PC-3 (cell line): ENCODE results near the gene PSME4. TPM values are rescaled to one million over a fixed set of nuclear protein-coding genes. Genes with fewer than 3 reads are reported as not detected.
"Not testable (repeated sequence)": the region's sequence is repeated elsewhere in the genome, so short reads cannot be mapped to it uniquely, and the experiment has no call there.

Source experiments
- ATAC-seq: fragments of 200-7000 bp; cut with Tn5 transposase; 2 replicates; pipeline ENCODE4 v1.9.1; 2020; ENCODE audit warnings: mild to moderate bottlenecking, moderate library complexity
- BruUV-seq: library from RNA; stranded (reverse); fragments of 400-500 nt; replicated peaks from 2 replicates; lab custom pipeline; 2021; lab: Mats Ljungman, UMichigan
- CTCF ChIA-PET: fragments of 300-600 bp; sonication (Branson Sonifier 250); formaldehyde crosslinking; loops from one replicate; lab custom pipeline; 2022; ENCODE audit warnings: antibody characterized with exemption; lab: Charles Lee
- POLR2A ChIA-PET: fragments of 300-600 bp; sonication (Branson Sonifier 250); formaldehyde crosslinking; loops from one replicate; lab custom pipeline; 2022; ENCODE audit warnings: antibody characterized with exemption; ENCODE audit not compliant: unreplicated experiment; lab: Charles Lee
- DNase-seq: peaks from one replicate; pipeline ENCODE4 v3.0.0-alpha.2; 2015
- H2AFZ ChIP-seq: fragments of 300-600 bp; sonication (generic); 2 replicates; pipeline ENCODE4 v1.6.0; 2016; ENCODE audit warnings: antibody characterized with exemption, low read length
- H3F3A ChIP-seq: fragments of 300-600 bp; sonication (generic); one replicate; pipeline ENCODE4 v1.6.0; 2017; ENCODE audit warnings: antibody characterized with exemption, low read length, control low read depth, mild to moderate bottlenecking; ENCODE audit not compliant: unreplicated experiment
- H3K27ac ChIP-seq: fragments of 300-600 bp; sonication (generic); 2 replicates; pipeline ENCODE4 v1.5.1; 2016; ENCODE audit warnings: mild to moderate bottlenecking, low read length
- H3K27me3 ChIP-seq: fragments of 300-600 bp; sonication (generic); 2 replicates; pipeline ENCODE4 v1.6.1; 2016; ENCODE audit warnings: low read length, mixed read lengths
- H3K36me3 ChIP-seq: fragments of 300-600 bp; sonication (generic); 2 replicates; pipeline ENCODE4 v1.6.1; 2016; ENCODE audit warnings: low read depth, mixed run types, low read length, mixed read lengths
- H3K4me1 ChIP-seq: fragments of 300-600 bp; sonication (generic); 2 replicates; pipeline ENCODE4 v1.5.1; 2016; ENCODE audit warnings: low read length; ENCODE audit not compliant: insufficient read depth
- H3K4me2 ChIP-seq: fragments of 300-600 bp; sonication (generic); 2 replicates; pipeline ENCODE4 v1.6.0; 2016; ENCODE audit warnings: low read length
- H3K4me3 ChIP-seq: fragments of 300-600 bp; sonication (generic); 2 replicates; pipeline ENCODE4 v1.5.1; 2016; ENCODE audit warnings: mild to moderate bottlenecking, low read length, mixed read lengths
- H3K79me2 ChIP-seq: fragments of 300-600 bp; sonication (generic); 2 replicates; pipeline ENCODE4 v1.6.1; 2017; ENCODE audit warnings: low read length, mixed read lengths
- H3K9ac ChIP-seq: fragments of 300-600 bp; sonication (generic); 2 replicates; pipeline ENCODE4 v1.6.0; 2016; ENCODE audit warnings: mild to moderate bottlenecking, low read length
- H3K9me2 ChIP-seq: fragments of 300-600 bp; sonication (generic); replicated peaks from 2 replicates; pipeline ENCODE4 v1.6.1; 2016; ENCODE audit warnings: mixed run types, low read length, mixed read lengths
- H3K9me3 ChIP-seq: fragments of 300-600 bp; sonication (generic); 2 replicates; pipeline ENCODE4 v1.6.1; 2016; ENCODE audit warnings: low read length, mixed read lengths
- H4K20me1 ChIP-seq: fragments of 300-600 bp; sonication (generic); 2 replicates; pipeline ENCODE4 v1.6.1; 2016; ENCODE audit warnings: low read length, mixed read lengths
- EZH2 ChIP-seq: fragments of 300-600 bp; sonication (generic); IDR thresholded peaks from one replicate; pipeline ENCODE4 v1.6.1; 2017; ENCODE audit warnings: antibody characterized with exemption, mild to moderate bottlenecking, low read length; ENCODE audit not compliant: unreplicated experiment
- EZH2phosphoT487 ChIP-seq: fragments of 300-600 bp; sonication (generic); IDR thresholded peaks from 2 replicates; pipeline ENCODE4 v1.6.1; 2018; ENCODE audit warnings: mild to moderate bottlenecking, antibody characterized with exemption, low read length, borderline replicate concordance
- intact Hi-C: fragments of 100-400 bp; cut with micrococcal nuclease; formaldehyde crosslinking; loops from 2 replicates; pipeline ENCODE4 v1.9.0; 2023
- total RNA-seq: library from RNA; depleted of rRNA; stranded (reverse); fragments of >200 nt; gene quantifications from 2 replicates; pipeline ENCODE4 v1.2.3, GENCODE V29; 2014
- TF ChIP-seq, protein P1 (sequence below): fragments of 300-600 bp; sonication (generic); conservative IDR thresholded peaks from 2 replicates; pipeline ENCODE4 v1.5.1; 2017; ENCODE audit warnings: antibody characterized with exemption, low read depth, mild to moderate bottlenecking, low read length

The PSME4 gene
- total RNA-seq, 1 experiment from 2014 or later = 54.7 TPM

DNA sequence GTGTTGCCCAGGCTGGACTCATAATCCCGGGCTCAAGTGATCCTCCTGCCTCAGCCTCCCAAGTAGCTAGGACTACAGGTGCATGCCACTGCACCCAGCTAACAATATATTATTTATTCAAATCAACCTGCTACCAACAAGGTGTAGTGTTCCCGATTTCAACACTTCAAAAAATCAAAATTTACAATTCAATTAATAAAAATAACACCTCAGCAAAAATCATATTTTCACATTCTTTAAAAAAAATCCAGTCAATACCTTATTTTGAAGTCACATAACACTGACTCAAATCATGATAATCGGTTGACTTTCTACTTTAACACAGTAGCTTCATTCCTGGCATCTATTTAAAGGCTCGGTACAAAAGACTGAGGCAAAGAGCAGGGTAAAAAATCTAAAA, 118.3 kb downstream of the PSME4 start:
- no peaks in the 10 kb centered on the region for H4K20me1 ChIP-seq
- POLR2A ChIA-PET = no interaction called here
- no peak overlapping the region for H3K27ac ChIP-seq
- CTCF ChIA-PET = no interaction called here
- H2AFZ ChIP-seq = no peak overlapping the region
- no peak for TF ChIP-seq EZH2
- TF ChIP-seq, protein P1, sequence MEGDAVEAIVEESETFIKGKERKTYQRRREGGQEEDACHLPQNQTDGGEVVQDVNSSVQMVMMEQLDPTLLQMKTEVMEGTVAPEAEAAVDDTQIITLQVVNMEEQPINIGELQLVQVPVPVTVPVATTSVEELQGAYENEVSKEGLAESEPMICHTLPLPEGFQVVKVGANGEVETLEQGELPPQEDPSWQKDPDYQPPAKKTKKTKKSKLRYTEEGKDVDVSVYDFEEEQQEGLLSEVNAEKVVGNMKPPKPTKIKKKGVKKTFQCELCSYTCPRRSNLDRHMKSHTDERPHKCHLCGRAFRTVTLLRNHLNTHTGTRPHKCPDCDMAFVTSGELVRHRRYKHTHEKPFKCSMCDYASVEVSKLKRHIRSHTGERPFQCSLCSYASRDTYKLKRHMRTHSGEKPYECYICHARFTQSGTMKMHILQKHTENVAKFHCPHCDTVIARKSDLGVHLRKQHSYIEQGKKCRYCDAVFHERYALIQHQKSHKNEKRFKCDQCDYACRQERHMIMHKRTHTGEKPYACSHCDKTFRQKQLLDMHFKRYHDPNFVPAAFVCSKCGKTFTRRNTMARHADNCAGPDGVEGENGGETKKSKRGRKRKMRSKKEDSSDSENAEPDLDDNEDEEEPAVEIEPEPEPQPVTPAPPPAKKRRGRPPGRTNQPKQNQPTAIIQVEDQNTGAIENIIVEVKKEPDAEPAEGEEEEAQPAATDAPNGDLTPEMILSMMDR = no peak
- TF ChIP-seq EZH2phosphoT487 = no peak
- intact Hi-C loops = no loop called here
- no TSS peak for BruUV-seq
- no peaks in the 10 kb centered on the region for H3F3A ChIP-seq
- H3K4me1 ChIP-seq = no peaks in the 10 kb centered on the region
- H3K27me3 ChIP-seq = no peaks in the 10 kb centered on the region
- no peak overlapping the region for H3K4me2 ChIP-seq
- no peak overlapping the region for H3K4me3 ChIP-seq
- no peak overlapping the region for H3K9ac ChIP-seq
- ATAC-seq (no peak), DNase-seq (no peak)
- H3K9me2 ChIP-seq = no peaks in the 10 kb centered on the region
- no peaks in the 10 kb centered on the region for H3K36me3 ChIP-seq
- no peaks in the 10 kb centered on the region for H3K9me3 ChIP-seq
- H3K79me2 ChIP-seq = no peaks in the 10 kb centered on the region

DNA sequence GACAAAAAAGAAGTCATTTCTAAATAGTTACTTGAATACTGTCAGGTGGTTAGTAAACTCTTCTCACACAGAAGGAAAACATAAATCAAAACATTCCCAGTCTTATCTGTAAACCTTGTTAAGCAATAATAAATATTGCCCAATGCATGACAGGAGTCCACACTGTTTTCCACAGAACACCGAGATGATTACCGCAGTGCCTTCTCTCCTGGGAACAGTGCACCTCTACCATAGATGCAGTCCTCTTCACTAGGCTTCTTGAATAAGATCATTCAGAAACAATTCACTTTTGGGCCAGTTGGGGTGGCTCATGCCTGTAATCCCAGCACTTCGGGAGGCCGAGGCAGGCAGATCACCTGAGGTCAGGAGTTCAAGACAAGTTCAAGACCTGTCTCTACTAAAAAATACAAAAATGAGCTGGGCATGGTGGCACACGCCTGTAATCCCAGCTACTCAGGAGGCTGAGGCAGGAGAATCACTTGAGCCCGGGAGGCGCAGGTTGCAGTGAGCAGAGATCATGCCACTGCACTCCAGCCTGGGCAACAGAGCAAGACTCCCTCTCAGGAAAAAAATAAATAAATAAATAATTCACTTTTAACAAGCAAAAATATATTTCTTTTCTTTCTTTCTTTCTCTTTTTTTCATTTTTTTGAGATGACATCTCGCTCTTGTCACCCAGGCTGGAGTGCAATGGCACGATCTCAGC, 119.6 kb downstream of the PSME4 start:
- H3K4me2 ChIP-seq, H4K20me1 ChIP-seq, intact Hi-C loops, H3K9ac ChIP-seq, BruUV-seq, H3F3A ChIP-seq, H3K9me2 ChIP-seq, H3K27me3 ChIP-seq, H3K27ac ChIP-seq, H2AFZ ChIP-seq, H3K4me1 ChIP-seq, H3K9me3 ChIP-seq, H3K36me3 ChIP-seq, DNase-seq, ATAC-seq, CTCF ChIA-PET, H3K4me3 ChIP-seq, H3K79me2 ChIP-seq, POLR2A ChIA-PET: not testable (repeated sequence)

DNA sequence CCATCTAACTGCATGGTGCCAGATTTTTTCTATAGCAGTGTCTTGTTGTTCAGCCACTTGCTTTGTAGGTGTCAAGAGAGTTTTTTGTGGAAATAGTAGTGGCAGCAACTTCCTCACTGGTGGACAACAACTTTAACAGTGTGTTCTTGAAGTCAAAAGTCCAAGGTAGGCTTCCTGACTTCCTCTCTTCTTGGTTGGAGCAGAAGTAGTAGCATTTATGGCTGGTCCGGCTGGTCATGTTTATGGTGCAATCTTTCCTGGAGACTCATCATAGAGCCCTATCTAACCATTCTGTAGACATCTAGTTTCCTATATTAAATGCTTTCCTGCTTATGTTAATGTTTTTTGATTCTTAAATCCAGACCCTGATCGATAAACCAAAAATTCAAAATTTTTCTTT, 122.7 kb downstream of the PSME4 start:
- H3K79me2 ChIP-seq = no peaks in the 10 kb centered on the region
- H3K4me2 ChIP-seq = no peak overlapping the region
- no peak for DNase-seq
- intact Hi-C loops = no loop called here
- no peaks in the 10 kb centered on the region for H3K36me3 ChIP-seq
- H3K27ac ChIP-seq = no peak overlapping the region
- POLR2A ChIA-PET = no interaction called here
- H4K20me1 ChIP-seq = no peaks in the 10 kb centered on the region
- no peaks in the 10 kb centered on the region for H3K27me3 ChIP-seq
- no TSS peak for BruUV-seq
- no peaks in the 10 kb centered on the region for H3K9me3 ChIP-seq
- no peak for ATAC-seq
- no peak overlapping the region for H3K4me3 ChIP-seq
- H2AFZ ChIP-seq = no peak overlapping the region
- H3K4me1 ChIP-seq = no peaks in the 10 kb centered on the region
- no peak overlapping the region for H3K9ac ChIP-seq
- CTCF ChIA-PET = no interaction called here
- H3F3A ChIP-seq = no peaks in the 10 kb centered on the region
- TF ChIP-seq EZH2 = no peak
- TF ChIP-seq EZH2phosphoT487 = no peak
- TF ChIP-seq, protein P1 = no peak
- no peaks in the 10 kb centered on the region for H3K9me2 ChIP-seq
